Stimulated activated CD4-positive, alpha-beta T cell treated with anti-CD3 and anti-CD28 coated beads, Interleukin-1b, Interleukin-23, amount 100 ng/mL, for 1 hour (primary cell): ENCODE results near the gene HGF.

Source experiments
- DNase-seq, 2 donors: peaks; one replicate each; pipeline ENCODE4 v3.0.0-alpha.2; 2020; ENCODE audit warnings: low read depth in 2 of 2

HGF gene

DNA sequence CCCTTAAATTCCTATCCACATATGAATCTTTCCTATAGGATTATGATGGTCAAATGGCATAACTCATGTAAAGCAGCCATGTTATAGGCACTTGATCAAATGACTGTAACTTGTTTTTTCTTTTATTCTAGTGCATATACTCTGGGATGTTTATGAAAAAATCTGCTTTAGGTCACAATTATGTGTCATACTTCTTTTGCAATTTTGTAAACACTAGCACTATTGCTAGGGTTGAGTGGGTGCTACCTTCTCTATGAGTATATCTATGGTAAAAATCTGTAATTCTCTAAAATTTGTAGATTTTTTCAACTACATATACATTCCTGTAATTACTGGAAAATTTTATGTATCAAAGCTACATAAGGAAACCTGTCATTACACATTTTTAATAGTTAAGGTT lies 50.0 kb downstream of the HGF start:
- DNase-seq = no peak

DNA sequence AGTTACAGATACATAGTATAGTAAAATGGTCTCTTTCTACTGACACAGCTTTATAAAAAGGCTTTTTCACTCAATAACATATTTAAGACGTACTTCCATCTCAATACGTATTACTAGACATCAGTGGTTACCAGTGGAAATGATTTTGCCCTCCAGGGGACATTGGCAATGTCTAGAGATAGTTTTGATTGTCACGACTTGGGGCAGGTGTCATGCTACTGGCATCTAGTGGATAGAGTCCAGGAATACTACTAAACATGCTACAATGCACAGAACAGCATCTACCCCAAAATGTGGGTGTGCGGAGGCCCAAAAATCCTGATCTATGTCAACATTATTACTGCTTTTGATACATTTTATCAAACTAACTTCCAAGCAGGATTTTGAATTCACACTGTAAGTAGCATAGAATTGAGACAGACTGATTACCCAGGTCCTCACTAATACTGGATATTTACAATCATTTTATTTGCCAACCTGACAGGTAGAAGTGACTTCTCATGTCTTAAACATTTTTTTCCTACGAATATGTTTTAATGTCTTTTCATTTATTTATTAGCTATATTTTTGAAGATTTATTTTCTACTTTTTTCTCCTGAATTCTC lies 53.8 kb downstream of the HGF start:
- no peak for DNase-seq

DNA sequence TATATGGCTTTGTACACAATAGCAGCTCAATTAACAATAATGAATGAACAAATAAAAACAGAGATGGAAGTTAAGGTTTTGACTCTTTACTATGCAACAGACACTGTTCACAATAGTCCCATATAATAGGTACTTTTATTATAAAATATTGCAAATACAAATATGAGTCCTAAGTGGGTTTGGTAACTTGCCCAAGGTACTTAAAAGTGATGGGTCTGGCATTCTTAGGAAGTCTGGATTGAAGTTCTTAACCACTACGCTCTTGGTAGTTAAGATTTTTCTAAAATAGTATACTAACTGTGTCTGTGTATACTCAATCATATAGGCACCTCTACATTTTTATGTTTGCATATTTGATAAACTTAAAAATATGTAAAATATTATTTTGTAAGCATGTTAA lies 55.5 kb downstream of the HGF start:
- DNase-seq = no peak

DNA sequence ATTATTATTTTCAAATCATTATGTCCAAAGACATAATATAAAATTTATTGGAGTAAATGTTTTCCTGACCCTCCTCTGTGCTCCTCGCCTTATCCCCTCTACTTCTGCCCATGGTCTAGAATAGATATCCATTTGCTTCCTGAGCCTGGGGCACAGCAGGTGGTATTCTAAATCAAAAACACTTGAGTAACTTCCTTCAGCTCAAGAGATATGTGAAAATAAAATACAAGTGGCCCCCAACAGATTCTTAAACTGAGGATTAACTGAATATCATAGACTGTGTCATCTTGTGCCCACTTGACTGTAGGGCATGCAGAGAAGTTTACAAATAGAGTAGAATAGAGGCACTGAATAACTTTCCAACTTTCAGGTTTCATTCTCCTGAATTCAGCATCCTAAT lies 59.1 kb downstream of the HGF start:
- no peak for DNase-seq

DNA sequence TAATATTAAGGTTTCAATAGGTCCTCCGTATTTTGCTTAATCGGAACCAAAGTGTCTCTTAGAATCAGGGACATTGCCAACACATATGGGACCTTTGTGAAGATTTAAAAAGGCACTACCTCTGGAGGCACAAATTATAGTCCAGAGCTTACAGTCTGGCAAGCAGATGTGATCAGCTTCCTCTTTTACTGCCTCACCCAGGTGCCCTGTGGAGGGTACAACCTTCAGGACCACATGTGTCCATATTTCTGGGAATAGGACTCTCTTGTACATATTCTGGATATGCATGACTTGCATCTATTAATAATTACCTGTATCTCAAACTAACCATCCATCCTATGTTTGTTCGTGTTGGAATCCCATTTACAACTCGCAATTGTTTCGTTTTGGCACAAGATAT lies 60.0 kb downstream of the HGF start:
- no peak for DNase-seq

DNA sequence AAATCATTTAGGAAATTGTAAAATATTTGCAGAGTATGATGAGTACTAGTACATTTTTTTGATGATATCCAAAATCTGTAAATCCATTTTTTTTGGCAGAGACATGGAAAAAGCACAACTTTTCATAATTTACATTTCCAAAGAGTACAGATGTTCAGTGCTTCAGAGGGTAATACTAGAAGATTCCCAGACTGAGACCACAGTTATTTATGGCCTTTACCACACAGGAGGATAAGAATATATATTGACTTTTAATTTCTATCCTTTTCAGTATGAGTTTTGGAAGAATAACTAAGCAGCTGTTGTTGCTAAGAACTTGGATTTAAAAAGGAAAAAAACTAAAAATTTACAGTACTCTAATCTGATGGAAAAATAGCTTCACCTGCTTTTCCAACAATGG lies 61.9 kb downstream of the HGF start:
- no peak for DNase-seq

DNA sequence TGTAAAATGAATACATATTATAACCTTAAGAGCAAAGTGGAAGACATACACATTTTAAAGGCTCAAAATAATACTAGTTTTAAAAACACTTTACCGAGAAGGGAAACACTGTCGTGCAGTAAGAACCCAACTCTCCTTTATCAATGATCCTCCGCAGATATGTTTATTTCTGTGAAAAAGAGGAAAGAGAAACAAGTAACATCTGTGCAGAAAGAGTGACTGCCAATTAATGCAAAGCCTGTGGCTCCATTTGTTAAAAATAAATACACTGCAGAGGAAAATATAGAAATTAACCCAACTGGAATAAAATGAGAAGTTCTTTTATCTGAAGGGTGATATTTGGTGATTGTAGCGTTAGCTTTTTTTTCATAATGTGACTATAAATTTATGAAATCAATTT lies 62.7 kb downstream of the HGF start:
- DNase-seq = no peak

DNA sequence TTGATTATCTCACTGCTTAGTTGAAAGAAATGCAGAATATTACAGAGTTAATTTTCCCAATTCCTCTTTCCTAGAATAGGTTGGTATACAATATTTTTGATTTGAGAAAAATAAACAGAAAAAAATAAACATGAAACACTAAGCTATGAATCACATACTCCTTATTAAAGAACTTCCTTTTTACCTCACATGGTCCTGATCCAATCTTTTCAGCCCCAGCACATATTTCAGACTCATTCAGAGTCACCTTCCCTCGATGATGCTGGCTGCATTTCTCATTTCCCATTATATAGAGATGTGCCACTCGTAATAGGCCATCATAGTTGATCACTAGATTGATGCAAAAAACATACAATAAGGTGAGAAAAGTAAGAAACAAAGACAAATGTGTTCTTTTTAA lies 64.6 kb downstream of the HGF start:
- DNase-seq = no peak

DNA sequence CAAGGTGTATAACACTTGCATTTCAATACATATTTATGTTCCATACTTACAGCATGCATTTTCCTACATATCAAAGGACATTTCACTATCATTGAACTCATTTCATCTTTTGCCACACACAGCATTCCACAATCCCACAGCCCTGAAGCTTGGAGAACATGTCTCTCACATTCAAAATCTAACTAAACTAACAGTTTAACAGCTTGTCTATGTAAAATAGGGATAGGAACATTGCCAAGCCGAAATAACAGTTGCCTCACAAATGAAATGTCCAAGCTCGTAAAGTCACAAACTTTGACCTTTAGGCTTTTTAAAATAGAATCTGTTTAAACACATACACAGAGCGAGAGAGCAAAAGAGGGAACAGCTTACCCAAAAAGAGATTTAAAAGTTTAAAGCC lies 65.3 kb downstream of the HGF start:
- DNase-seq = no peak

DNA sequence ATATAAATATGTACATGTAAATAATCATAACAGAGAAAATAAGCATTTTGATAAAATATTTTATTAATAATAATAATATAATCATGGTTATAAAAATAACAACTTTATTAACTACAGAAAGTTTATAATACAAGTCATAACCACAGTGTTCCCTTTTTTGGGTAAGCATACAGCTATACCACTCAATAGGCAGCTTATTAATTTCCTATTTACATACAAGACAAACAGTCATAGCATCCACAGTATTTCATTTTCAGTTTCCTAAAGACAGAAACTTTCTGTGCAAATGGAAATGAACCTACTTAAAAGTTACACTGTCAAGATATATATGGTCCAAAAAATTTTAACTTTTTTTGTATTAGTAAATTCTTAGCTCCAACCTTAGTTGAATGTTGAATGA lies 70.9 kb downstream of the HGF start:
- DNase-seq = no peak

DNA sequence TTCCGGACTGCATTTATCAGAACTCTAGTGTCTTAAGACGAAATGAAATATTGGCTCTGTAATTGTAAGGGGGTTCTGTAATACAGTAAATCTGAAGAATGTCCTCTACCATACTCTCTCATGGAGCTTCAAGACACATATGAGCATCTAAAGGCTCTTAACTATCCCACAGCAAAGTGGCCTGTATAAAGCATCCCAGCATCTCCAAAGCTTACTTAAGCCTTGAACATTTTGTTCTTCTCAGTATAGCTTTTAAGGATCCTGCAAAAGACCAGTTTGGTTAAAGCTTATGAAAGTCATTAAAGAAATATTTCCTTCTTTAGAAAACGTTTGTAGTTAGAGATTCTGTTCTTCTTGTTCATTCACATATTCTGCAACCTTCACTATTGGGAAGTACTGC lies 75.1 kb downstream of the HGF start:
- no peak for DNase-seq

DNA sequence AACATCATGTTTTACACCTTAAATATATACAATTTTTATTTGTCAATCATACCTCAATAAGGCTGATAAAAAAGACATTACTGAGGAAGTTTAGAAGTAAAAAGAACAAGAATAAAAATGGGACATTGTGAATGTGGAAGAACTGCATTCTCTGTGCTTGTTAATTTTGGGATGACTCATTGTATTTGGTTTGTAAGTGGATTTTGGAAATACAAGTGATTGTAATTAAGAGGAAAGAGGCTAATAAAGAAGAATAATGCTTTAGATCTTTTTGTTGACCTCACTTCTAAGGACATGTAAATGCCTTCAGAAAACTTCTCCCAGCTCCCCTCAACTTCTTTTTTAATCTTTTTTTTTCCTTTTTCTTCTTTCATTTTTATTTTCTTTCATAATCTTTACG lies 76.0 kb downstream of the HGF start:
- DNase-seq = no peak

DNA sequence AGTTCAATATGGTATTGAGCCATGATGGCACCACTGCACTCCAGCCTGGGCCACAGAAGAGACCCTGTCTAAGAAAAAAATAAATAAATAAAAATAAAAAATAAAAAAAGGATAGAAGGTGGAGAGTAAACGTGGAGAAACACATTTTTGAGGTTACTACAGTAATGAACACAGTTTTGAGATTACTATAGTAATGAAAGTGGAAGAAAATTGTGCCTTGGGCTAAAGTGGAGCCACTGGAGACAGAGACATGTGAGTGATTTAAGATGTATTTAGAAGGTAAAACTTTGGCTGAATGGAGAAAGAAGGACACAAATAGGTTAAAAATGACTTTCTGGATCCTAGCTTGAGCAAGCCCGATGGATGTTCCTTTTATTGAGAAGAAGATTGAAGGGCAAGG lies 76.8 kb downstream of the HGF start:
- DNase-seq = no peak

DNA sequence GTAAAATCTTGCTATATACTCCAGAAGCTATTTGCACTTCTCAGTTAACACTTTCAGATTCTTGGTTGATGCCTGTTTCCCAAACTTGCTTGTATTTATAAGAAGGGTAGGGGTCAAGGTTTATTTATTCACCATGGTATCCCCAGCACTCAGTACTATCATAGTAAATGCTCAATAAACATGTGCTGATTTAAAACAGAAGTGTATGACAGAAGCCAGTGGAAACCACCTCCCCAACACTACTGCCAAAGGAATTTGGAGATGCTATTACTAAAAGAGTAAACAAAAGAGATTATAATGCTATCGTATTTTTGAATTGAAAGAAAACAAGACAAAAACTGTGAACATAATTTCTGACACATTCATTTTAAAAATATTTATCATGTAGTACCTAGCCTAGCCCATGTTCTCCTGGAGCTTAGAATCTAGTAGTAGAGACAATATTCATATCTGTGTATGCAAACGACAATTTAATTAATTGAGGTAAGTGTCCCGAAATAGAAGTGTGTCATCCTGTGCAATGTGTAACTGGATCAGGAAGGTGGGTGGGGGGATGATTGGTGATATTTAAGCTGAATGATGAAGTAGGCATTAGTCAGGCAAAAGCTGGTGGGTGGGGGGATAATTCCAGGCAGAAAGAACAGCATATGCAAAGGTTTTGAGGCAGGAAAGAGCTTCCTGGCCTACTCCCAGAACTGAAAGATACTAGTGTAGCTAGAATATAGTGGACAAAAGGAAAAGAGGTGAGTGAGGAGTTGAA lies 77.5 kb downstream of the HGF start:
- DNase-seq = no peak

DNA sequence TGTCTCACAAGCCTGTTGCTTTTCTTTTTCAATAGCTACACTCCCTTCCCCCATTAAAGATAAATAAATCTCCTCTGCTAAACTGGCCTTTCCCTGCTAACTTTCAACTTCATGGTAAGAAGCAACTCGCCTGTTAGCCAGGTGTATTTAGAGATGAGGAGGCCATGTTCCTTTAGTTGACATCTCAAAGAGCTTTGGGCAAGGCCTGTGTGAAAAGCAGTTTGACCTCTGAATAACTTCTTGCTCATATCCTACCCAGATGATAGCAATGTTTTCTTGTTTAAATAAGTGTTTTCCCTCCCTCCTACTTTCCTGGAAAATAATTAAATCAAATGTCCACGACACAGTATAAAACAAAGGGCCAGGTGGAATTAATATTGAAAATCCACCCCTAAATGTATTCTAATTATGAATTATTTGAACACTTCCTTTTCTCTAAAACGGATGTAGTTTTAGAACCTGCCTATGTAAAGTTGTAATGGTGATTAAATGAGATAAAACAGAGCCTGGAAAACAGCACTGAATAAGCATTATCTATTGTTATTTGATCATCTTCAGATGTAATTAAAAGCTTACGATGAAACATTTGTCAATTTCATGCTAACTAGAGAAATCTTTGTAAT lies 78.5 kb downstream of the HGF start:
- no peak for DNase-seq

DNA sequence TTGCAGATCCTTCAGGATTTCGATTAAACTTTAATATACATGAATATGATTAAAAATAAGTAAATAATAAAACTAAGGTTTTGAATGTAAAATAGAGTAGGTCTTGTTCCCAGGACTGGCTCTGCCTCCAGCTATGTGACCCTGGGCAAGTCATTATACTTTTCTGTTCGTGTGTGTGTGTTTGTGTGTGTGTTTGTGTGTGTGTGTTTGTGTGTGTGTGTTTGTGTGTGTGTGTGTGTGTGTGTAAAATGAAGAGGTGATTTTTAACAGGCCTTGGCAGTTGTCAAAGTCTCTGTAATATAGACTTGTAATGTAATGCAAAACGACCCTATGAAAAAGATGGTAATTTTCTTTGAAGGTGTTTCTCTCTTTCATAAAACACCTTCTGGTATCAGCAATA lies 79.2 kb downstream of the HGF start:
- DNase-seq = no peak

DNA sequence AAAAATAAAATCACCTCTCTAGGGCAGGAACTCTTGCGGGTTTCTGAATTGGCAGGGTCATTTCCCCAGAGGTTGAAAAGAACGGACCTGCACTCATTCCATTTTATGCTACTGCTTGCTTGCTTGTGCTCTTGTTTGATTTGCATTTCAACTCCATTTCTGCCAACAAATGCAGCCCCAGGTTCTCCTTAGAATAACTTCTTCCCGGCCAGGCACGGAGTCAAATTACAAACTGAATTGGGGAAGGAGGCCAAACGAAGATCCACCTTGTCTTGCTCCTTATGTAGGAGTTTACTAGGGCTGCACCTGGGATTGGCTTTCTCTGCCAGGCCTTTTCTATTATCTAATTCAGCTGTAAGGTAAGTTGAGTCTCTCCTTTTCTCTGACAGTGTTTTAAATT lies 79.6 kb downstream of the HGF start:
- DNase-seq = no peak

DNA sequence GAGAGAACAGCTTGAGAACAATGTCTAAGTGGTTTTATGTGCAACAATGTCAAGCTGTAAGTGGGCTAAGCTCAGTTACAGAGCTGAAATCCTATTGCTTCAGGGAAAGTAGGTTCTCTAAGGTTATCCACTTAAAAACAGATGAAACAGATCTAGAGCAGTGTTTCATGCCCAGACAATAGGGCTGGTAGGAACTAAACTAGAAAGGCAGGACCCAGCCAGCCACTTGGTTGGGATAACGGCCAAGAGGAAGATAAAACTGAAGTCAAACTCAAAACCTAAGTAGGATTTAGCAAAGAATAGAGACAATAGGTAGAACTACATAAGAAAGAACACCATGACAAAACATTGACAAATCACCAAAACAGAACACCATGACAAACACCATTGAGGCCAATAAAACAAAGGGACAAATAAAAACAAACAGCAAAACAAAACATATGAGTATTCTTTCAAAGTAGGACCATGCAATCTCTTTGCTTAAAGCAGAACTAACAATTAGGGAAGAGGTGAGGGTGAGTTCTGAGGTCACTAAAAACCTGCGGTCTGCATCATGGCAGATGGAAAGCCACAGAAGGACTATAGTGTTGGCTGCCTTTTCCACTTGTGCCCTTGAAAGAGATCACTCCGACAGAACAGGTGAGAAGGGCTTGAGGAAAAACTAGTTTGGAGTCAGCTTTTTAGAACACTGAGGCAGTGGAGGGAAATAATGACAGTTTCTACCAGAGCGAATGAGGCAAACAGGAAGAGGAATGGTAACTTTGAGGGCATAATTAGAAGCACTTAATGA lies 81.0 kb downstream of the HGF start:
- DNase-seq = no peak

DNA sequence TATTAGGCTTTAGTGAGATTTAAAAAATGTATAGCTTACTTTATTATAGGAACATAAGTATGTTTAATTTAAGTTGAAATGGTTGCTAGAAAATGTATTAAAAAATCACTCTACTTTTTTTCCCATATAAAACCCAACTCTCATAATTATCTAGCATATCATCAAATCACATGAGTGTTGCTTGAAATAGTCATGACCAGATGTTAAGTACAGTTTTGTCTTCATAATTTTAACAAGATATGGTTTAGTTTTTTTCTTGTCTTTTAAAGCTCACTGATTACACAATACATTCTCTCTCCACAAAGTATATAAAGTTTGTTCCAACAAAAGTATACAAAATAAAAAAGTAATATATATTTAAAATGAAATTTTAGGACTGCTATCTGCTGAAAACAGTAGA lies 82.8 kb downstream of the HGF start:
- no peak for DNase-seq

DNA sequence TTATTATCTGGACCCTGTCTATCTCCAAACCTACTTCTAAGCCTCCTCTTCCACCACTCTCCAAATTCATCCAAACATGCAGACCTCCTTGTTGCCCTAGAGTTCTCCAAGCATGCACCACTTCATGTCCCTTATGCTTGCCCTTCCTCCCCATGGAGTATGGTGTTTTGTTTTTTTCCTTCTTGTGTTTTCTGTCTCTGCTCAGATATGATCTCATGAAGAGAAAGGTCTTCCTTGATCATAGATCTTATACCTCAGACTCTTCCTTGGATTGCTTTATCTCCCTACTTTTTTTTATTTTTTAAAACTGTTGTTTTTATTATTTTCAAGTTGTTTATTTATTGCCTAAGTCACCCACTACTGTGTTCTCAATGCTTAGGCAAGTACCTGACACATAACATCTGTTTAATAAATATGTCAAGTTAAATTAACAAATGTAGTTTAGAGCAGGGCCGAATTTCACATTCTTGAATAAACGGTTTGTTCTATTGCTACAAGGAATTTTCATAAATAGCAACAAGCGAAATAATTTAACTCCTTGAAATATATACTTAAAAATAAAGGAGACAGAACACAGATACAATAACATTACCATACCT lies 84.5 kb downstream of the HGF start:
- no peak for DNase-seq

DNA sequence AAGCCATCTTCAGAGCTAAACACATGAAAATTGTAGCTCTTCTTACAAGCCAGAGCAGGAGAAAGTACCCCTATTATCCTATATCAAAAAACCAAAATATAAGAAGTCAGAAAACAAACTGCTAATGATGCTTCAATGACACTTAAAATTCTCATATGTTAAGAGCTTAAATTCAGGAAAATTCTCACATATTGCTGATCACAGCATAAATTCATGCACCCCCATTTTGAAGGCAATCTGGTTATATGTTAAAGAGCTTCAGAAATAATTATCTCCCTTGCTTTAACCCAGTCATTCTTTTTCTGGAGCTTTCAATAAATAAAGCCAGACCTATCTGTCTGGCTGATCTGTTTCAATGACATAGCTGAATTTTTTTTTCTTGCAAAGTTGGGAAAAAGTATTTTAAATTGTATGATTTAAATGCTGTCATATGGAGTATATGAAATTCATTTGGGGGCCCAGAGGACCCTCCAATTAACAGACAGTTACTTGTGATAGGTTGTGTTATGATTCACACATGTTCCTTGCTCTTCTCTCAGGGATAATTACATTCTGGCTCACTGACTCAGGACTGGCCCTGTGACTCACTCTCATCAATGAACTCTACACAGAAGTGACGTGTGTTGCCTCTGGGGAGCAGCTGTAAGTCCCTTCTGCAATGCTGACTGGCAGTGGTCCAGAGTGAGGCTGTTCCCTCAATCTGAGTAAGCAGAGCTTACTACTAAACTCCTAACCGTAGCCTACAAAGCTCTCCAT lies 85.2 kb downstream of the HGF start:
- no peak for DNase-seq

DNA sequence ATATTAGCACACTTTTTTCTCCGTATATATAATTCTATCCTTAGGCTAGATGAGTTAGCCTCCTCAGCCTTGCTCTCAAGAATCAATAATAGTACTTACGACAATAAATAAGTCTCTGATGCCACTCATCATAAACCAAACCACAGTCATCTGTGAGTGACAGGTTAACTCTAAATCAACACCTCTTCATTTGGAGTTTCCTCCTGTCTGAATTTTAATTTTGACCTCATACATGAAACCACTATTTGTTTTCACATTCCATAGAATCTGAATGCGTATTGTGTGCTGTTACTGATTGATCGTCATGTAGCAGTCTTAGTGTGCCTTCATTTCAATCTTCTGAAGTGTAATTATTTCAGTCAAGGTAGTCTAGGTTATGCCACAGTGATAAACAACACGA lies 85.8 kb downstream of the HGF start:
- no peak for DNase-seq
